ENCODE results near the gene SPTBN4.
"Not testable (repeated sequence)": the region's sequence is repeated elsewhere in the genome, so short reads cannot be mapped to it uniquely, and the experiment has no call there.

SPTBN4 gene

GRCh38 chr19:40533508-40533907 is 66.7 kb downstream of the SPTBN4 start:
- DNase-seq, result no peak

GRCh38 chr19:40534148-40534547 is 67.3 kb downstream of the SPTBN4 start:
- DNase-seq, result no peak

- DNase-seq, result no peak
Measured at GRCh38 chr19:40539070-40539469, 72.3 kb downstream of the SPTBN4 start.

- DNase-seq, result no peak
Measured at GRCh38 chr19:40542202-40542859, 75.5 kb downstream of the SPTBN4 start.

GRCh38 chr19:40543029-40543597 is 76.3 kb downstream of the SPTBN4 start:
- DNase-seq, result no peak

- not testable (repeated sequence) for DNase-seq
Measured at GRCh38 chr19:40546153-40546841, 79.5 kb downstream of the SPTBN4 start.

GRCh38 chr19:40547190-40547589 is 80.4 kb downstream of the SPTBN4 start:
- not testable (repeated sequence) for DNase-seq

- DNase-seq, result no peak
Measured at GRCh38 chr19:40547836-40548235, 81.0 kb downstream of the SPTBN4 start.

- peak; percentile 66 for DNase-seq
Measured at GRCh38 chr19:40549007-40549708, 82.4 kb downstream of the SPTBN4 start.

- no peak for DNase-seq
Measured at GRCh38 chr19:40550951-40551350, 84.2 kb downstream of the SPTBN4 start.

GRCh38 chr19:40552848-40553247 is 86.0 kb downstream of the SPTBN4 start:
- DNase-seq, result no peak

- no peak for DNase-seq
Measured at GRCh38 chr19:40553885-40554857, 87.4 kb downstream of the SPTBN4 start.

- no peak for DNase-seq
Measured at GRCh38 chr19:40555978-40556689, 89.3 kb downstream of the SPTBN4 start.

- DNase-seq, result no peak
Measured at GRCh38 chr19:40556953-40557530, 90.2 kb downstream of the SPTBN4 start.

GRCh38 chr19:40559394-40559793 is 92.6 kb downstream of the SPTBN4 start:
- no peak for DNase-seq

- DNase-seq, result no peak
Measured at GRCh38 chr19:40560092-40560507, 93.3 kb downstream of the SPTBN4 start.

- no peak for DNase-seq
Measured at GRCh38 chr19:40561947-40562346, 95.1 kb downstream of the SPTBN4 start.

GRCh38 chr19:40564535-40564934 is 97.7 kb downstream of the SPTBN4 start:
- not testable (repeated sequence) for DNase-seq

- DNase-seq, result no peak
Measured at GRCh38 chr19:40565355-40565754, 98.6 kb downstream of the SPTBN4 start.

- no peak for DNase-seq
Measured at GRCh38 chr19:40565910-40566495, 99.2 kb downstream of the SPTBN4 start.

Measured in T-helper 9 cell (primary cell).